NT2/D1 (cell line): ENCODE results near the gene SYT15.
A peak's percentile ranks its signal among the peaks of the same experiment; 100 is the strongest.

Experiments used
- DNase-seq: peaks from one replicate; pipeline ENCODE4 v3.0.0-alpha.2; 2011; ENCODE audit warnings: low read depth, low spot score
- H3K27me3 ChIP-seq: 2 replicates; pipeline ENCODE4 v1.6.0; 2011; ENCODE audit warnings: mild to moderate bottlenecking; ENCODE audit not compliant: insufficient read length, insufficient read depth
- H3K36me3 ChIP-seq: 2 replicates; pipeline ENCODE4 v1.6.1; 2011; ENCODE audit warnings: mild to moderate bottlenecking, low read length, mixed read lengths; ENCODE audit not compliant: insufficient read depth, insufficient read length
- H3K4me1 ChIP-seq: 2 replicates; pipeline ENCODE4 v1.5.1; 2011; ENCODE audit not compliant: insufficient read depth, insufficient read length
- H3K4me3 ChIP-seq: 2 replicates; pipeline ENCODE4 v1.5.1; 2011; ENCODE audit warnings: low read depth; ENCODE audit not compliant: insufficient read length
- H3K9ac ChIP-seq: 2 replicates; pipeline ENCODE4 v1.6.0; 2011; ENCODE audit warnings: low read depth; ENCODE audit not compliant: insufficient read length
- H3K9me3 ChIP-seq: 2 replicates; pipeline ENCODE4 v1.5.1; 2011; ENCODE audit warnings: mild to moderate bottlenecking, low read length; ENCODE audit not compliant: insufficient read depth
- SUZ12 ChIP-seq: IDR thresholded peaks from 2 replicates; pipeline ENCODE4 v1.6.1; 2011; ENCODE audit not compliant: insufficient read length, insufficient read depth; ENCODE audit errors: extremely low read depth
- YY1 ChIP-seq: IDR thresholded peaks from 2 replicates; pipeline ENCODE4 v1.6.1; 2011; ENCODE audit not compliant: insufficient read length, insufficient read depth
- ZNF274 ChIP-seq: IDR thresholded peaks from 2 replicates; pipeline ENCODE4 v1.6.1; 2011; ENCODE audit warnings: mild to moderate bottlenecking, low read depth, low read length

The SYT15 gene

DNA sequence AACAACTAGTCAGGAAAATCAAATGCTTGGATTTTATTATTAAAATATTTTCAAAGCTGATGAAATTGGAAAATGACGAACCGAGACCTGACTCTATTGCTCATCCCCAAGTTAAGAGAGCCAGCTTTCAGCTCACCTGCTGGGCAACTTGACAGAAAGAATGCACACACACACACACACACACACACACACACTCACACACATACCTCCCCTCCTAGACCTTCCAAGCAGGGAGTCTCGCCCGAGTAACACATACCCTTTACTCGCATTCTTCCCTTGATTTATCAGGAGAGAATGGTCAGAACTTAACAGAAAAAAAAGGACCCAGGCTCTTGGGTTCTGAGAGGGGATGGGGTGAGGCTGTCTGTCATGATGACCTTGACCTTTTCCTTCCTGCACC is 41.6 kb upstream of the SYT15 start:
- DNase-seq, result no peak
- H3K4me3 ChIP-seq, result no peak overlapping the region
- H3K4me1 ChIP-seq, result peaks cover 4% of the 10 kb centered on the region
- H3K36me3 ChIP-seq, result no peaks in the 10 kb centered on the region
- H3K9ac ChIP-seq, result no peak overlapping the region
- TF ChIP-seq ZNF274 (no peak), SUZ12 (no peak), YY1 (no peak)
- H3K9me3 ChIP-seq, result no peaks in the 10 kb centered on the region
- H3K27me3 ChIP-seq, result no peaks in the 10 kb centered on the region

DNA sequence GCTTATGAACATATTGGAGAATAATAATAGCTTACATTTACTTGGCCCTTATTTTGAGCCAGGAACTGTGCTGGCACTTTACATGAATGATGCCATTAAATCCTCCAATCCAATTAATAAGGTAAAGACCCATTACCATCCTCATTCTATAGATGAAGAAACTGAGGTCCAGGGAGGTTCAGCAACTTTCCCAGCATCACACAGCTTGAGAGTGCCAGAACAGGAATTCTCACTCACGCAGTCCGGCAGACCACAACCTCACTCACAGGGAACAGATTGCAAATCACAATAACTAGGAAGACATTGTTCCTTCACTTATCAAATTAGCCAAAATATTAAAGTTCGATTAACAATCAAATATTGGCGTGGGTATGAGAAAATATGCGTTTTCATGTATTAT is 40.8 kb upstream of the SYT15 start:
- TF ChIP-seq SUZ12, result no peak
- TF ChIP-seq ZNF274, result no peak
- no peak for TF ChIP-seq YY1
- peaks cover 3% of the 10 kb centered on the region for H3K36me3 ChIP-seq
- H3K4me1 ChIP-seq, result peaks cover 8% of the 10 kb centered on the region
- no peaks in the 10 kb centered on the region for H3K9me3 ChIP-seq
- DNase-seq, result no peak
- no peak overlapping the region for H3K9ac ChIP-seq
- no peaks in the 10 kb centered on the region for H3K27me3 ChIP-seq
- H3K4me3 ChIP-seq, result no peak overlapping the region

DNA sequence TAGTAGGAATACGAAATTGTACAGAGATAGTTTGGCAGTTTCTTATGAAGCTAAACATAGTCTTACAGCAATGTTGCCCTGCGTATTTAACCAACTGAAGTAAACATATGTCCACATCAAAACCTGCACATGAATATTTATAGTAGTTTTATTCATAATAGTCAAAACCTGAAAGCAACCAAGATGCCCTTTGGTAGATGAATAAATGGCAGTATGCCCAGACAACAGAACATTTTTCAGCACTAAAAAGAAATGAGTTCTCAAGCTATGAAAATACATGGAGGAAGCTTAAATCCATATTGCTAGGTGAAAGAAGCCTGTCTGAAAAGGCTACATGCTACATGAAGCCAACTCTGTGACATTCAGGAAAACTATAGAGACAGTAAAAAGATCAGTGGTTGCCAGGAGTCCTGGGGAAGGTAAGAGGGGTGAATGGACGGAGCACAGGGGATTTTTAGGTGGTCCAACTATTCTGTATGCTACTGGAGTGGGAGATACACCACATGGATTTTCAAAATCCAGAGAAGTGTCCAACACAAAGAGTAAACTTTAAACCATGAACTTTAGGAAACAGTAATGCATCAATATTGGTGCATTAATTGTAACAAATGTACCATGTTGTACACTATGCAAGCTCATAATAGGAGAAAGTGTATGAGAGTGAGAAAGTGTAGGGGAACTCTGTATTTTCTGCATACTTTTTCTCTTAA is 40.1 kb upstream of the SYT15 start:
- TF ChIP-seq SUZ12 (no peak), ZNF274 (no peak), YY1 (no peak)
- Histone ChIP-seq H3K9me3 (no peaks in the 10 kb centered on the region), H3K9ac (no peak overlapping the region), H3K4me3 (no peak overlapping the region), H3K36me3 (peaks cover 3% of the 10 kb centered on the region), H3K27me3 (no peaks in the 10 kb centered on the region), H3K4me1 (peaks cover 8% of the 10 kb centered on the region)
- no peak for DNase-seq

DNA sequence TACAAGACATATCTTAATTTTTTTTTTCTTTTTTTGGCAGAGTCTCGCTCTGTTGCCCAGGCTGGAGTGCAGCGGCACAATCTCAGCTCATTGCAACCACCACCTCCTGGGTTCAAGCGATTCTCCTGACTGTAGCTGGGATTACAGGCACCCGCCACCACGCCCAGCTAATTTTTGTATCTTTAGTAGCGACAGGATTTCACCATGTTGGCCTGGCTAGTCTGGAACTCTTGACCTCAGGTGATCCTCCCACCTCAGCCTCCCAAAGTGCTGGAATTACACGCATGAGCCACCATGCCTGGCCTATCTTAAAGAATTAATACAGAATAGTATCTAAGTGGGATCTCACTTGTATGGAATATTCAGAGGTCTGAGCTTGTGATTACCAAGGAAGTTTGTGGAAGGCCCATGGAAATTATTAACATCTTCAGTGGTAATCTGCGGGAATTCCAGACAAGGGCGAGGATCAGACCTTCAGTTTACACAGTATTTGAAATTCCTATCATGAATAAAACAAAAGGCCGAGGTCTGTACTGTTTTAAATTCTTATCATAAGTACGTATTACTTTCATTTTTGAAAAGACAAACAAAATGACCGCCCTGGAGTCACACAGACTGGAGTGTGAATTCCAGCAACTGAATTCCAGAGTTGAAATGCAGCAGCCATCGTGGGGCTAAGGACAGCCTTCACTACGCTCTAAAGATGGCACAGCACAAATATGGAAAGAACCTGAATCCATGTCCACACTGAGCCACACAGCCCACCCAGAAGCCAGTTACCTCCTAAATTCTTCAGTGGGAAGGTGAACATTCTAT is 39.1 kb upstream of the SYT15 start:
- TF ChIP-seq ZNF274, result no peak
- TF ChIP-seq YY1, result no peak
- no peak for TF ChIP-seq SUZ12
- DNase-seq, result no peak

DNA sequence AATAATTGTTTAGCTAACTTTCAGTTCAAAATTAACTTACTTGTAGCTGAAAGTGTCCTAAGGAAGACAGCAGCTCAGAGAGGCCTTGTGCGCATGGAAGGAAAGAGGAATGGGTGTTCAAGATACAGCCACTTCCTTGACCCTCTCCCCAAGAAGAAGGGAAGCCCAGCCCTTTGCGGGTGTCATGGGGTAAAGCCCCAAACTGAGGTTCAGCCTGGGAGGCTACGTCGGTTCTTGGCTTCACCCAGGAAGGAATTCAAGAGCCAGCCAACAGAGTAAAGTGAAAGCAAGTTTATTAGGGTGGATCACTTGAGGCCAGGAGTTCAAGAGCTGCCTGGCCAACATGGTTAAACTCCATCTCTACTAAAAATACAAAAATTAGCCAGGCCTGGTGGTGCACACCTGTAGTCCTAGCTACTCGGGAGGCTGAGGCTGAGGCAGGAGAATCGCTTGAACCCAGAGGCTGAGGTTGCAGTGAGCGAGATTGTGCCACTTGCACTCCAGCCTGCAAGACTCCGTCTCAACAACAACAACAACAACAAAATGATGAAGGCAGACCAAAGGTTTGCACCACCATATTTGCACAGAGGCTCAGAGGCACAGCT is 38.4 kb upstream of the SYT15 start:
- Histone ChIP-seq H3K9ac (no peak overlapping the region), H3K27me3 (no peaks in the 10 kb centered on the region), H3K4me3 (peak overlapping the region; percentile 13), H3K36me3 (peaks cover 3% of the 10 kb centered on the region), H3K4me1 (peaks cover 10% of the 10 kb centered on the region), H3K9me3 (no peaks in the 10 kb centered on the region)
- no peak for DNase-seq
- TF ChIP-seq ZNF274 (no peak), YY1 (no peak), SUZ12 (no peak)

More for the DNA sequence above, 39.1 kb upstream of the SYT15 start:
- Histone ChIP-seq H3K27me3 (no peaks in the 10 kb centered on the region), H3K4me3 (no peak overlapping the region), H3K36me3 (peaks cover 3% of the 10 kb centered on the region), H3K9ac (no peak overlapping the region), H3K9me3 (no peaks in the 10 kb centered on the region), H3K4me1 (peaks cover 10% of the 10 kb centered on the region)

- Histone ChIP-seq H3K36me3 (peaks cover 3% of the 10 kb centered on the region), H3K9me3 (no peaks in the 10 kb centered on the region), H3K4me3 (peak overlapping the region; percentile 27), H3K9ac (no peak overlapping the region), H3K27me3 (no peaks in the 10 kb centered on the region), H3K4me1 (peaks cover 13% of the 10 kb centered on the region)
- no peak for DNase-seq
- TF ChIP-seq SUZ12 (no peak), YY1 (no peak), ZNF274 (no peak)
Observed at GRCh38 chr10:46541017-46541661, 37.8 kb upstream of the SYT15 start.
